GM18858 (cell line): ENCODE results near the gene CRELD1.

Experiments used
- ATAC-seq: cut with Tn5 transposase; IDR thresholded peaks from one replicate; pipeline ENCODE4 v1.9.1; 2021; ENCODE audit not compliant: unreplicated experiment

CRELD1 gene

DNA sequence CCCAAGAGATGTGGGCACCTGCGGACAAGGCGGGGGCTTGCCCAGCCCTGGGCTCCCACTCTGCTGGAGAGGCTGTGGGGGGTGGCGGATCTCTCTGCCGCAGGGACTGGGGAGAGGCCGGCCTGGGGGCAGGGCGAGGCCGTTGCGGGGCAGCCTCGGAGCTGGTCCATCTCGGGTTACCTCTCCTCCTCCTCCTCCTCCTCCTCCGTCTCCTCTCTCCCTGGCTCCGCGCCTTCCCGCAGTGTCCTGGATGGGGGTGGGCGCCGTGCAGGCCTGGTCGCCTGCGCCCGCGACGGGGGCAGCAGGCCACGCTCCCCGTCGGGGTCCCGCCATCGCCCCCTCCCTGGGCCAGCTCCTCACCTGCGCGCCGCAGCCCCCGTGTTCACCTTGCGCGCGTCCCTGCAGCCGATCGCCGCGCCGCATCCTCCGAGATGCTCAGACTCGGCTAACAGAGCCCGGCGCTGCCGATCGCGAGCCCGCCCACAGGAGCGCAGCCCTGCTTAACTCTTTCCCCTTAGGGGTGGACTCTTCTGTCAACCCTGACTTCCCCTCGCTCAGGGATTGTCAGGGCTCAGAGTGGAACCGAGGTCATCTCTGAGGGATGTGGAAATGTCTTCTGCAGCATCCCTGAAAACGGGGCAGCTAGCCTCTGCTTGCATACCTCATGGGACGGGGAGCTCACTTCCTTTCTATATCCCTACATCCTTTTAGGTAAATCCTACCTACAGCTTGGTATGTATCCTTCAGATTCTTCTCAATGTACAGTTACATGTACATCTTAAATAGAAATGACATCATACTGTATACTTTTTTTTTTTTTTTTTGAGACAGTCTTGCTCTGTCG is 18.6 kb downstream of the CRELD1 start, which contains the start of gene PRRT3:
Gene PRRT3, minus strand, starts transcription at position 447 of the 844 bp plus-strand sequence. CDS start 2,293 bp downstream, outside the sequence.
- ATAC-seq, result peak; percentile 59

DNA sequence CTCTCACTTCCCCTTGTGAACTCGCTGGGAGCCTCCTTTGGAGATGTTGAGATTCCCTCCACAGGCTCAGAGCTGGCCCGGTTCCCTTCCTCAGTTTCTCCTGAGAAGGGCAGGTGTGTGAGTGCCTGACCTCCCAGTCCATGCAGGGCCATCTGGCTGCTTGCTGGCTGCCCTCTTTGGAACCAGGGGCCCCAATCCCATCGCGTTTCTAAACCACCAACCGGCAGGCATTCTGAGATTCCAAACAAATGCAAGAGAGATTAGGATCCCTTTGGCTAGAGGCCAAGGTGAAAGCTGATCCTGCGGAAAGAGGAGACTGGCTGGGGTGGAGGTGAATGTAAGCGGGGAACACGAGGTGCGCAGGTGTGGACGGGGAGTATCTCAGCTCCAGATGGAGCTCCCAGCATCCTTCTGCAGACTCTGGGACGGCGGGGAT is 21.5 kb downstream of the CRELD1 start:
- no peak for ATAC-seq

DNA sequence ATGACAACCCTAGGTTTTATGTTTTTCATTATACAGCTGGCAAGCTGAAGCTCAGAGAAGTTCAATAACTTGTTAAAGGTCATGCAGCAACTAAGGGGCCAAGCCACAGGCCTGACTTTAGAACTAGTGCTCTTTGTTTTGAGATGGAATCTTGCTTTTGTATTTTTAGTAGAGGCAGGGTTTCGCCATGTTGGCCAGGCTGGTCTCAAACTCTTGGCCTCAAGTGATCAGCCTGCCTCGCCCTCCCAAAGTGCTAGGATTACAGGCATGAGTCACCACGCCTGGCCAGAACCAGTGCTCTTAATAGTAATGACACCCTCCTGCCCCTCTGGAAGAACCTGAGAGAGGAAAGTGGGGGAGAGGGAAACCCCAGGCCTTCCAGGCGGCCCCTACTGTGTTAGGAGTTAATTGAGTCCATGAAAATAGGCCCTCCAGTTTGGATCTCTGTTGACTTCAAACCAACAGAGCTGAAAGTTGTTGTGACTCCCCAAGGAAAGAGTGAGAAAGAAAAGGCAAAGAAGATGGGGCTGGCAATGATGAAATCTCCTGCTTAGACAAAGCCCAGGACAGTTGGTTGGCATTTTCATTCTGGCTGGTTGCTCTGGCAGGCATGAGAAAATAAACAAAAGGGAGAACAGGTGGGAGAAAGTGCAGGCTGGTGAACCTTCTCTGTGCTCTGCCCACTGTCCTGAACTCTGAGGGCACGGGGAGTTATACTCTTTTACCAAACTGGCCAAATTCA is 22.1 kb downstream of the CRELD1 start:
- no peak for ATAC-seq

DNA sequence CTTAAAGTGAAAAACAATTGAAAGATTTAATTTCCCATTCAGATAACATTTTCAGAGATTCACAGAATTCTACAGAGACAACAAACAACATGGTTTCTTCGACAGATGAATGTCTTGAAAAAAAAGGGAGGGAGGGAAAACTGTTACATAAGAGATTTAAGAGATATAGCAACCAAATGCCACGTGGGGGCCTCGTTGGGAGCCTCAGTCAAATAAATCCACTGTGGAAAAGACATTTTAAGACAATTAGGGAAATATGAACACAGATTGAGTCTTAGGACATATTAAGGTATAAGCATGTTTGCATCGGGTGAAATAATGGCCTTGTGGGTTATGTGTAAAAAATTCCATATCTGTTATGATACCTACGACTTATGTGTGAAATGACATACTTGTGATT is 23.6 kb downstream of the CRELD1 start:
- ATAC-seq, result no peak

DNA sequence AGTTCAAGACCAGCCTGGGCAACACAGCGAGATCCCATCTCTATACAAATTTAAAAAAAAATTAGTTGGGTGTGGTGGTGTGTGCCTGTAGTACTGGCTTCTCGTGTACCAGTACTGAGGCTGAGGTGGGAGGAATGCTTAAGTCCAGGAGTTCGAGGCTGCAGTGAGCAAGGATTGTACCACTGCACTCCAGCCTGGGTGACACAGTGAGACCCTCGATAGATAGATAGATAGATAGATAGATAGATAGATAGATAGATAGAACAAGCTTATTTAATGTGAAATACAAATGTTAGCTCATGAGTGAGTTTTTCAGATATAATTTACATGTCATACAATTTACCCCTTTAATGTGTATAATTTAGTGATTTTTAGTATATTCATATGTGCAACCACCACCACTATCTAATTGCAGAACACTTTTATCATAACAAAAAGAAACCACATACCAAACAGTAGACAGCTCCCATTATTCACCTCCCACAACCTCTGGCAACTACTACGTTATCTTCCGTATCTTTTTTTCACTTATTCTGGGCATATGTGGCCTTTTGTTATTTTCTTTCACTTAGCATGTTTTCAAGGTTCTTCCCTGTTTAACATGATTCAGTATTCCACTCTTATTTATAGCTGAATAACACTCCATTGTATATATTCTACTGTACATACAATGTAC is 31.7 kb downstream of the CRELD1 start:
- ATAC-seq, result no peak

DNA sequence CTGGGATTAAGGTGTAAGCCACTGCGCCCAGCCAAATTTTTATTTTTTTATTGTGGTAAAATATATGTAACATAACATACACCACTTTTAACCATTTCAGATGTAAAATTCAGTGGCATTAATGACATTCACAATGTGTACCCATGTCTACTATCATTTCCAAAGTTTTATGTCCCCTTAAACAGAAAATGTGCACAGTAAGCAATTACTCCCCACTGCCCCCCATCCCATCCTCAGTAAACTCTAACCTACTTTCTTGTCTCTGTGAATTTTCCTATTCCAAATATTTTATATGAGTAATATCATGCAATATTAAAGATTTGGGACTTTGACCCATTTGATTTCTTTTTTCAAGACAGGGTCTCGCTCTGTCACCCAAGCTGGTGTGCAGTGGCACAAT is 33.2 kb downstream of the CRELD1 start:
- no peak for ATAC-seq

DNA sequence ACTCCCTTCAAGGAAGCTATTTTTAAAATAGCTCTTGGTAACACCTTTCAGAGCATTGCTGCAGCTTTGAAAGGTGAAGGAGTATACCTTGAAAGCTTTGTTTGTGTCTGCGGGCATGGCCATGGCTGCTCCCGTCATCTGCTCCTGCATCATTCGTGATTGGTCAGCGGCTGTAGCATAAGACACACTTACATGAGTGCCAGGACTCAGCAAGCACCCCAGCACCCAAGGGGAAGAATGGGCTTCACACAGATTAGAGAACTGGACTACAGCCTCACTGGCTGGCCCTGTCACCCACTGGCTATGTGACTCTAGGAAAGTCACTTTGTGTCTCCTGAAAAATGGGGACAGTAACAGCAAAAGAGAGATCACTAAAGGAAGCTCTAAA is 36.0 kb downstream of the CRELD1 start:
- ATAC-seq, result no peak

DNA sequence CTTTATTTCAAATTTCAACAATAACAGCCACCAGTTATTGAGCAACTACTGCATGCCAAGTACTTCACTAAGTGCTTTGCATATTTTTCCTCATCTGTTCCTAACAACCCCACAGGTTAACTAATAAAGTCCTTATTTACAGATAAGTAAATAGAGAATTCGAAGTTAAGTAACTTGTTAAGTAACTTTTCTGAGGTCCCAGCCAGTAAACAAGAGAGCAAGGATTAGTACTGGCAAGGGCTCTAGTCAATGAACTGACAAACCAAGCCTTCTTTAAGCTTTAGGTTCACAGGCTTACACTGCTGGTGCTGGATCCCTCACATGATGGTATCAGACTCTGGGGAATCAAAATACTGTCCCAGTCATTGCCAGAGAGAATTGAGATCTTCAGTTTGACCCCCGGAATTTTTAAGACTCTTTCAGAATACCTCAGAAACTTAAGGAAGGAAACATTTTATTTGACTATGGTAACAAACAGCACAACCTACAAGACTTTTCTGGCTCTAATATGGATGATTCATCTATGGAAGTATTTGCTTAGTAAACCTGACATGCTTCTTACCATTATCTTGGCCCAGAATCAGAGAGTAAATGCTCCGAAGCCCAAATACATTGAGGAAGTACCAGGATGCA is 36.5 kb downstream of the CRELD1 start:
- ATAC-seq, result no peak

DNA sequence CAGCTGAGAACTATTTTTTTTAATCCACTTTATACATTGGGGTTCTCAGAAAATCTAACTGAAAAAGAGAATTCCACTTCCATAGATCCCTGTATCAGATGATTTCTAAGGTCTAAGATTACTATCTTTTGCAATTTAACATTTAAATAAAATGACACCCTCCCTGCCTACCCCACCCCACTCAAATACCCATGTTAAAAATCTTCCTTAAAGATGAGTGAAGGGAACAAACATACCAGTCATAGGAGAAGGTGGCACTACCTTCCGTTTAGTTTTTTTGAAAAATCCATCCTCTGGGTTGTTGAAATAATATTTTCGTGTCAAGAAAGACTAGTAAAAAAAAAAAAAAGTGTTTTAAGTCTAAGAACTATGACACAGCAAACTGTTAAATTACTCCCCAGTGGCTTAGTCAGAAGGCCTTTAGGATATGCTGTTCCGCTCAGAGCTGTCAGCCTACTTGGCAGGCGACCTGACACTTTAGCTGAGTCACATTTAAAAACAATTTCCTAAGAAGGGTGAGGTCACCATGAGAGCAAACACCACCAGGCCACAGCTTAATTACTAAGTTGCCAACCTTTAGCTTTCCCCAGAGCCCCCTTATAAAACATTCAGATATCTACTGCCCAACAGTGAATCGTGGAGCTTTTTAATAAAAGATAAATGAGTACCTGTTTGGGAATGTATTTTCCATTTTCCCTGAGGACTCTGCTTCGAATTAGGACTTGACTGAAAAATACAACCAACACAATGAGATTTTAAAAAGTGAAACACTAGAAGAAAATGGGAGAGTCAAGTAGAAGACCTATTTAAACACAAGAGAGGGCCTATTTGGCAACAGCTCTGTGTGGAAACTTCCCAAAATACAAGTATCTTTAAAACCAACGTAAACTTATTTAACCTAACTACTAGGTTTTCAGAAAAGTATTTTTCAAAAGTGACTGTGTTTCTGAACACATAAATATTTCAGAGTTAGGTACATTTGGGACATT is 43.4 kb downstream of the CRELD1 start:
- no peak for ATAC-seq

DNA sequence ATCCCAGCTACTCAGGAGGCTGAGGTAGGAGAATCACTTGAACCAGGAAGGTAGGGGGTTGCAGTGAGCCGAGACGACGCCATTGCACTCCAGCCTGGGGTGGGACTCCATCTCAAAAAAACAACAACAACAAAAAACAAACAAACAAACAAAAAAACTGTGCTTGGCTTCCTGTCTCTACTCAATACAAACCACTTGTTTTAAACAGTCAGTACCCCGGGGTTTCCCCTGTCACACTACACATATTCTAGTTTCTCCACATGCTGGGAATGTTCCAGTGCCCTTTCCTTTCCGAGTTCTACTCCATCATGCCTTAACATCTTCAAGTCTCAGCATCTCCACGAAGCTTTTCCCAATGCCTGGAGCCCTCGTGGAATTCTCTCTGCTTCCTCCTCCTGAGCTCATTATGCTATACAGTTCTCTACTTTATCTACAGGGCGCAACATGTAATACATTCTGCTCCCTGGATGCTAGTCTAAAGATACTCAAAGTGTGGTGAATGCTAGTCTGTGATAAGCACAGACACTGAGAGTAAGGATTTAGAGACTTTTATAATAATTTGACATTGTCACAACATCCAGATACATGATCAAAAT is 45.2 kb downstream of the CRELD1 start:
- ATAC-seq, result no peak

DNA sequence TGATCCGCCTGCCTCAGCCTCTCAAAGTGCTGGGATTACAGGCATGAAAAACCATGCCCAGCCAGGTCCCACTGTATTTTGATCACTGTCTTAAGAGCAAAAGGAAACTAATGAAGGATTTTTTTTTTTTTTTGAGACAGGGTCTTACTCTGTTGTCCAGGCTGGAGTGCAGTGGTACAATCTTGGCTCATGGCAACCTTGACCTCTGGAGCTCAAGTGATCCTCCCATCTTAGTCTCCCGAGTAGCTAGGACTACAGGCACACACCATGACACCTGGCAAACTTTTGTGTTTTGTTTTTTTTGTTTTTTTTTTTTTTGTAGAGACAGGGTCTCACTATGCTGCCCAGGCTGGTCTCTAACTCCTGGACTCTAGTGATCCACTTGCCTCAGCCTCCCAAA is 46.6 kb downstream of the CRELD1 start:
- no peak for ATAC-seq

DNA sequence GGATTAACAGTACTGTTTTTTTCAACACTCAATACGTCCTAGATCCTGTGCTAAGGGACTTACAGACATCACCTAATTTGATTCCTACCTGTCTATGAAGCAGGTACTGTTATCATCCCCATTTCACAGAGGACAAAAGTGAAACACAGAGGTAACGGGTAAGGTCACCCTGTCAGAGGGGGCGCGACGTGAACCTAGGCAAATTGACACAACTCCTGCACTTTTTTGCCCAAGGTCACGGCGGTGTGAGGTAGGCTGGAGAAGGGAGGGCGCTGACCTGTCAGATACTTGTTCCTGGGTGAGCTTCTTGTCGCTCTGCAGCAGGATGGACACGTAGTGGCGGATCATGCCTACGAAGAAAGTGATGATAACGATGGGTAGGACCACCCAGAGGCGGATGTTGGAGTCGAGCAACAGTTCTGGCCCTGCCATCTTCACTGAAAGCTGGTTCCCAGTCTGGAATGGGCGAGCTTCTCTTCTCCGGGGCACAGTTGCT is 52.6 kb downstream of the CRELD1 start:
- ATAC-seq, result peak; percentile 24

DNA sequence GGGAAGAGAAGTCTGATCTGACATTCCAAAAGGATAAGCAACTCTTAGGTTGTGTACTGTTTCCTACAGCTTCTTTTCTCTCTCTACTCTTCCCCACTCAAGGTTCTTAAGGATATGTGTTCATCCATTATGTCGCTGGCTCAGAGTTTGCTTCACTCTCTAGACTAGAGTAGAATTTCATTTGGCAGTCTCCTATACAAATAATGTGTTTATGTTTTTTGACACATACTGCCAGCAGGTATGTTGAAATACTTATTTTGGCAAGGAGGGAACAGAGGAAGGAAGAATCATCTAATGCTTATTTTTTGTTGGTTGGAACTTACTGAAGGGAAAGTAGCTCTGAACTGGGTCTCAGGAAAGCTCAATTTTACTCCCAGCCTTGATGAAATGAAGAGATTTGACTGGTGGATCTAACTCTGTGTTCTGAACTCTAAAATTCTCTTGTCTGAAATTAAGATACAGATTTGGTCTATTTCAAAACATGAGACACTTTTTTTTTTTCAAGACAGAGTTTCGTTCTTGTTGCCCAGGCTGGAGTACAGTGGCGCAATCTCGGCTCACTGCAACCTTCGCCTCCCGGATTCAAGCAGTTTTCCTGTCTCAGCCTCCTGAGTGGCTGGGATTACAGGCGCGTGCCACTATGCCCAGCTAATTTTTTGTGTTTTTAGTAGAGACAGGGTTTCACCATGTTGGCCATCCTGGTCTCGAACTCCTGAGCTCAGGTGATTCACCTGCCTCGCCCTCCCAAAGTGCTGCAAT is 60.6 kb downstream of the CRELD1 start:
- ATAC-seq, result no peak
